HepG2 (cell line): Measurements from ENCODE around the gene CELSR3. TPM values are rescaled to one million over a fixed set of nuclear protein-coding genes. Genes with fewer than 3 reads are reported as not detected.
A peak's percentile ranks its signal among the peaks of the same experiment; 100 is the strongest.

Experiments
- ATF2 ChIP-seq: sonication (generic); formaldehyde crosslinking; IDR thresholded peaks from 2 replicates; pipeline ENCODE4 v1.4.0; 2020; ENCODE audit warnings: missing genetic modification reagents
- LBX2 ChIP-seq: sonication (generic); formaldehyde crosslinking; IDR thresholded peaks from 2 replicates; pipeline ENCODE4 v1.5.0; 2020; ENCODE audit warnings: missing genetic modification reagents, mild to moderate bottlenecking, borderline replicate concordance
- ONECUT2 ChIP-seq: sonication (generic); formaldehyde crosslinking; IDR thresholded peaks from 2 replicates; pipeline ENCODE4 v1.4.0; 2020; ENCODE audit warnings: missing genetic modification reagents
- SALL1 ChIP-seq: sonication (generic); formaldehyde crosslinking; IDR thresholded peaks from 2 replicates; pipeline ENCODE4 v1.8.0; 2022; ENCODE audit warnings: mild to moderate bottlenecking, missing genetic modification reagents
- TBX2 ChIP-seq: sonication (generic); formaldehyde crosslinking; IDR thresholded peaks from 2 replicates; pipeline ENCODE4 v1.5.0; 2020; ENCODE audit warnings: missing genetic modification reagents, mild to moderate bottlenecking, borderline replicate concordance
- TBX3 ChIP-seq: fragments of 450-650 bp; IDR thresholded peaks from 2 replicates; pipeline ENCODE4 v1.6.1; 2017; ENCODE audit warnings: antibody characterized with exemption, mild to moderate bottlenecking, inconsistent platforms, borderline replicate concordance
- TFAP4 ChIP-seq: sonication (generic); IDR thresholded peaks from 2 replicates; pipeline ENCODE4 v1.6.1; 2016; ENCODE audit warnings: low read depth, borderline replicate concordance
- TOE1 ChIP-seq: sonication (generic); formaldehyde crosslinking; IDR thresholded peaks from 2 replicates; pipeline ENCODE4 v1.4.0; 2020; ENCODE audit warnings: mild to moderate bottlenecking, missing genetic modification reagents
- TRIM22 ChIP-seq: fragments of 450-650 bp; IDR thresholded peaks from 2 replicates; pipeline ENCODE4 v1.6.1; 2017
- ZNF275 ChIP-seq: sonication (generic); formaldehyde crosslinking; IDR thresholded peaks from 2 replicates; pipeline ENCODE4 v1.8.0; 2022; ENCODE audit warnings: missing genetic modification reagents, mild to moderate bottlenecking, inconsistent platforms, borderline replicate concordance
- ZNF318 ChIP-seq: sonication (generic); formaldehyde crosslinking; IDR thresholded peaks from 2 replicates; pipeline ENCODE4 v1.4.0; 2020; ENCODE audit warnings: mild to moderate bottlenecking, missing genetic modification reagents
- ZNF530 ChIP-seq: sonication (generic); formaldehyde crosslinking; IDR thresholded peaks from 2 replicates; pipeline ENCODE4 v1.5.0; 2020; ENCODE audit warnings: low read depth, mild to moderate bottlenecking, missing genetic modification reagents
- ZNF616 ChIP-seq: sonication (generic); formaldehyde crosslinking; IDR thresholded peaks from 2 replicates; pipeline ENCODE4 v1.5.0; 2020; ENCODE audit warnings: low read depth, mild to moderate bottlenecking, missing genetic modification reagents
- ZNF773 ChIP-seq: sonication (generic); formaldehyde crosslinking; IDR thresholded peaks from 2 replicates; pipeline ENCODE4 v1.4.0; 2020; ENCODE audit warnings: missing genetic modification reagents, borderline replicate concordance
- polyA plus RNA-seq, 8 experiments: library from polyadenylated mRNA; depleted of rRNA in 3 of 8; stranded (reverse) in 7 of 8; unstranded in 1 of 8; fragments of >200 nt; fragmentation: Illumina TruSeq in 4 of 8; extraction: Trizol in 4 of 8; gene quantifications; 2 replicates each; pipeline versions ENCODE4 v1.2.1 to v1.2.3, GENCODE V29; 2011 to 2016; ENCODE audit warnings: low read depth in 4 of 8, missing spikeins in 1 of 8, mixed read lengths in 1 of 8; ENCODE audit not compliant: insufficient read depth in 1 of 8
- total RNA-seq, 5 experiments: library from RNA; depleted of rRNA; stranded (reverse); fragments of >200 nt; fragmentation: Illumina TruSeq; extraction: Trizol; gene quantifications; 2 replicates each; pipeline ENCODE4 v1.2.3, GENCODE V29; 2016; ENCODE audit warnings: low read depth in 1 of 5

CELSR3 gene
- total and polyA plus RNA-seq, 2 of the 13 experiments (the other 11 are each of a cell fraction or from before 2014, with no cell fraction given), result 5.4 to 6.7 TPM

GRCh38 chr3:48661501-48662144 is 1.1 kb downstream of the CELSR3 start (continued):
- TF ChIP-seq ZNF318 (peak; percentile 100), ZNF616 (CRISPR knock-in tag) (peak; percentile 99), ZNF773 (peak; percentile 100), LBX2 (CRISPR knock-in tag) (peak; percentile 100), ZNF275 (CRISPR knock-in tag) (peak; percentile 100), TFAP4 (no peak), TBX3 (no peak), TRIM22 (no peak), ONECUT2 (CRISPR knock-in tag) (peak; percentile 97), ATF2 (CRISPR knock-in tag) (peak; percentile 100), SALL1 (CRISPR knock-in tag) (peak; percentile 100), TOE1 (CRISPR knock-in tag) (peak; percentile 100), ZNF530 (peak; percentile 100), TBX2 (CRISPR knock-in tag) (peak; percentile 100)
